Psoas muscle (tissue), 8 donors: ENCODE measurements around the gene CHD5. TPM values are rescaled to one million over a fixed set of nuclear protein-coding genes. Genes with fewer than 3 reads are reported as not detected.

Source experiments
- ATAC-seq, 4 donors: fragments of 200-7000 bp; cut with Tn5 transposase; one replicate each; pipeline ENCODE4 v1.9.1; 2020; ENCODE audit warnings: moderate library complexity in 3 of 4, mild to moderate bottlenecking in 2 of 4
- DNase-seq, 2 donors: peaks; one replicate each; pipeline ENCODE4 v3.0.0-alpha.2; 2020
- H3K27ac ChIP-seq: fragments of 200-600 bp; one replicate; pipeline ENCODE4 v1.8.0; 2022
- H3K27me3 ChIP-seq, 3 donors: fragments of 200-600 bp in 1 of 3; one replicate each; pipeline versions ENCODE4 v1.6.1 to v1.8.0; 2013 to 2022; ENCODE audit warnings: low read length in 2 of 3, mild to moderate bottlenecking in 2 of 3, moderate library complexity in 1 of 3; ENCODE audit not compliant: insufficient read depth in 3 of 3
- H3K36me3 ChIP-seq, 2 donors: fragments of 200-600 bp in 1 of 2; one replicate each; pipeline versions ENCODE4 v1.6.1 to v1.8.0; 2013 to 2022; ENCODE audit warnings: low read depth in 1 of 2, mild to moderate bottlenecking in 1 of 2, moderate library complexity in 1 of 2; ENCODE audit not compliant: insufficient read depth in 1 of 2
- H3K4me1 ChIP-seq: fragments of 200-600 bp; one replicate; pipeline ENCODE4 v1.8.0; 2022
- H3K4me3 ChIP-seq: fragments of 200-600 bp; one replicate; pipeline ENCODE4 v1.8.0; 2022; ENCODE audit warnings: mild to moderate bottlenecking
- H3K9me3 ChIP-seq: fragments of 200-600 bp; one replicate; pipeline ENCODE4 v1.8.0; 2022
- CTCF ChIP-seq: fragments of 200-600 bp; IDR thresholded peaks from one replicate; pipeline ENCODE4 v1.8.0; 2022; ENCODE audit warnings: antibody characterized with exemption
- WGBS, 3 donors: extraction: QIAGEN DNeasy Blood & Tissue Kit; methylation state at CpG; one replicate each; pipeline versions ENCODE4 v1.1.6 to v1.1.7; 2013; 5-methylcytosine and 5-hydroxymethylcytosine counted together
- intact Hi-C, 2 donors: fragments of 100-400 bp; cut with DNase I; formaldehyde crosslinking; loops; one replicate each; pipeline versions ENCODE4 v1.11.0 to v1.14.2; 2022
- polyA plus RNA-seq, 3 donors: library from polyadenylated mRNA; stranded (reverse); fragments of 200-250 nt; gene quantifications; one replicate each; pipeline ENCODE4 v1.2.3, GENCODE V29; 2013
- total RNA-seq, 4 donors: library from RNA; stranded (reverse); fragmentation: NEBNext Ultra II Directional in 2 of 4; extraction: Animal tissue kit (Norgen Biotek cat#: 25700) in 2 of 4; gene quantifications; one replicate each; pipeline versions ENCODE4 v1.2.1 to v1.2.4, GENCODE V29; 2021 to 2023
- donor health status: healthy with polysubstance abuse.
- donor health status: DM: no; HTN: no; CAD: no; lungs with moderate emphysema.
- donor health status: Bipolar disorder and iron deficiency.
- donor health status: healthy.
- donor health status: DM: yes; HTN: yes; CAD: no.
- donor health status: DM: no; HTN: no; CAD: no.
- donor health status: DM: no; HTN: no; CAD: no.
- donor health status: DM: yes; HTN: yes; CAD: no.

Gene CHD5
- total and polyA plus RNA-seq, 7 donors = 0.03 to 0.38 (median 0.24) TPM; not detected in 2

- intact Hi-C loops = no loop called here
Observed at GRCh38 chr1:6143395-6143794, 36.7 kb downstream of the CHD5 start.

GRCh38 chr1:6142734-6143133, 37.4 kb downstream of the CHD5 start:
- intact Hi-C loops = no loop called here
- WGBS, 3 donors = 67 to 88% (median 72%) methylated on average over 4 of the region's 4 CpGs
- H3K4me1 ChIP-seq = no peaks in the 10 kb centered on the region
- ATAC-seq (no peak), DNase-seq (no peak)
- H3K36me3 ChIP-seq = no peaks in the 10 kb centered on the region
- H3K4me3 ChIP-seq = no peak overlapping the region
- no peaks in the 10 kb centered on the region for H3K9me3 ChIP-seq
- H3K27ac ChIP-seq = no peak overlapping the region
- peaks cover 0 to 16% (median 9%) of the 10 kb centered on the region in 3 donors for H3K27me3 ChIP-seq
- no peak for TF ChIP-seq CTCF

More at GRCh38 chr1:6143395-6143794, 36.7 kb downstream of the CHD5 start:
- no peaks in the 10 kb centered on the region for H3K36me3 ChIP-seq
- no peak for TF ChIP-seq CTCF
- H3K27me3 ChIP-seq = peaks cover 0 to 22% (median 15%) of the 10 kb centered on the region in 3 donors
- H3K4me3 ChIP-seq = no peak overlapping the region
- ATAC-seq (no peak), DNase-seq (no peak)
- no peaks in the 10 kb centered on the region for H3K9me3 ChIP-seq
- no peak overlapping the region for H3K27ac ChIP-seq
- WGBS, 3 donors = 81 to 88% (median 83%) methylated on average over 4 of the region's 4 CpGs
- no peaks in the 10 kb centered on the region for H3K4me1 ChIP-seq

GRCh38 chr1:6142036-6142621, 38.0 kb downstream of the CHD5 start:
- peak in 1 of 2 donors; percentile 24 for DNase-seq
- no peaks in the 10 kb centered on the region for H3K9me3 ChIP-seq
- no peaks in the 10 kb centered on the region for H3K4me1 ChIP-seq
- no peak for TF ChIP-seq CTCF
- H3K27me3 ChIP-seq = peaks cover 0 to 11% (median 7%) of the 10 kb centered on the region in 3 donors
- 89 to 90% (median 89%) methylated on average over 33 of the region's 33 CpGs for WGBS, 3 donors
- no peak overlapping the region for H3K27ac ChIP-seq
- H3K4me3 ChIP-seq = no peak overlapping the region
- intact Hi-C loops = no loop called here
- no peak for ATAC-seq
- no peaks in the 10 kb centered on the region for H3K36me3 ChIP-seq

GRCh38 chr1:6141592-6141991, 38.5 kb downstream of the CHD5 start:
- peaks cover 0 to 9% (median 6%) of the 10 kb centered on the region in 3 donors for H3K27me3 ChIP-seq
- no peak overlapping the region for H3K4me3 ChIP-seq
- intact Hi-C loops = no loop called here
- H3K9me3 ChIP-seq = no peaks in the 10 kb centered on the region
- no peak for ATAC-seq
- H3K36me3 ChIP-seq = no peaks in the 10 kb centered on the region
- TF ChIP-seq CTCF = no peak
- no peak overlapping the region for H3K27ac ChIP-seq
- no peaks in the 10 kb centered on the region for H3K4me1 ChIP-seq
- DNase-seq = peak in 1 of 2 donors; percentile 18
- 29 to 38% (median 36%) methylated on average over 7 of the region's 7 CpGs for WGBS, 3 donors

- Histone ChIP-seq H3K27ac (no peak overlapping the region), H3K4me3 (no peak overlapping the region), H3K4me1 (no peaks in the 10 kb centered on the region), H3K27me3 (peaks cover 0 to 8% (median 0%) of the 10 kb centered on the region in 3 donors), H3K36me3 (no peaks in the 10 kb centered on the region), H3K9me3 (no peaks in the 10 kb centered on the region)
- TF ChIP-seq CTCF = no peak
- WGBS, 3 donors = 77 to 78% (median 77%) methylated on average over 2 of the region's 2 CpGs
- peak in 1 of 2 donors; percentile 2 for DNase-seq
- no peak for ATAC-seq
- intact Hi-C loops = no loop called here
Observed at GRCh38 chr1:6140413-6140812, 39.7 kb downstream of the CHD5 start.
